Measurements from ENCODE around the gene SYDE2. TPM values are rescaled to one million over a fixed set of nuclear protein-coding genes. Genes with fewer than 3 reads are reported as not detected.
"Not testable (repeated sequence)": the region's sequence is repeated elsewhere in the genome, so short reads cannot be mapped to it uniquely, and the experiment has no call there.

Gene SYDE2, protein sequence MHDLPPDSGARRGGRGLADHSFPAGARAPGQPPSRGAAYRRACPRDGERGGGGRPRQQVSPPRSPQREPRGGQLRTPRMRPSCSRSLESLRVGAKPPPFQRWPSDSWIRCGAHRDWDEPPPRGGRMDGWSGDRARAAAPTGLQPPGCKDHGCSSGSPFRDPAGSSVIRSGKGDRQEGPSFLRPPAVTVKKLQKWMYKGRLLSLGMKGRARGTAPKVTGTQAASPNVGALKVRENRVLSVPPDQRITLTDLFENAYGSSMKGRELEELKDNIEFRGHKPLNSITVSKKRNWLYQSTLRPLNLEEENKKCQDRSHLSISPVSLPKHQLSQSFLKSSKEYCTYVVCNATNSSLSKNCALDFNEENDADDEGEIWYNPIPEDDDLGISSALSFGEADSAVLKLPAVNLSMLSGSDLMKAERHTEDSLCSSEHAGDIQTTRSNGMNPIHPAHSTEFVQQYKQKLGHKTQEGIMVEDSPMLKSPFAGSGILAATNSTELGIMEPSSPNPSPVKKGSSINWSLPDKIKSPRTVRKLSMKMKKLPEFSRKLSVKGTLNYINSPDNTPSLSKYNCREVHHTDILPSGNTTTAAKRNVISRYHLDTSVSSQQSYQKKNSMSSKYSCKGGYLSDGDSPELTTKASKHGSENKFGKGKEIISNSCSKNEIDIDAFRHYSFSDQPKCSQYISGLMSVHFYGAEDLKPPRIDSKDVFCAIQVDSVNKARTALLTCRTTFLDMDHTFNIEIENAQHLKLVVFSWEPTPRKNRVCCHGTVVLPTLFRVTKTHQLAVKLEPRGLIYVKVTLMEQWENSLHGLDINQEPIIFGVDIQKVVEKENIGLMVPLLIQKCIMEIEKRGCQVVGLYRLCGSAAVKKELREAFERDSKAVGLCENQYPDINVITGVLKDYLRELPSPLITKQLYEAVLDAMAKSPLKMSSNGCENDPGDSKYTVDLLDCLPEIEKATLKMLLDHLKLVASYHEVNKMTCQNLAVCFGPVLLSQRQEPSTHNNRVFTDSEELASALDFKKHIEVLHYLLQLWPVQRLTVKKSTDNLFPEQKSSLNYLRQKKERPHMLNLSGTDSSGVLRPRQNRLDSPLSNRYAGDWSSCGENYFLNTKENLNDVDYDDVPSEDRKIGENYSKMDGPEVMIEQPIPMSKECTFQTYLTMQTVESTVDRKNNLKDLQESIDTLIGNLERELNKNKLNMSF
- 19.8 TPM for total RNA-seq

- DNase-seq (ENCODE audit: low spot score): peak; percentile 75
These were observed at the start of gene SYDE2 for GRCh38 chr1:85200463-85201339. Gene SYDE2 (minus strand): TSS chr1:85201016. CDS start chr1:85200996, 20 bp downstream.

- DNase-seq (ENCODE audit: low spot score): not testable (repeated sequence)
These were observed 48.2 kb upstream of the SYDE2 start for GRCh38 chr1:85249042-85249441.

DNA sequence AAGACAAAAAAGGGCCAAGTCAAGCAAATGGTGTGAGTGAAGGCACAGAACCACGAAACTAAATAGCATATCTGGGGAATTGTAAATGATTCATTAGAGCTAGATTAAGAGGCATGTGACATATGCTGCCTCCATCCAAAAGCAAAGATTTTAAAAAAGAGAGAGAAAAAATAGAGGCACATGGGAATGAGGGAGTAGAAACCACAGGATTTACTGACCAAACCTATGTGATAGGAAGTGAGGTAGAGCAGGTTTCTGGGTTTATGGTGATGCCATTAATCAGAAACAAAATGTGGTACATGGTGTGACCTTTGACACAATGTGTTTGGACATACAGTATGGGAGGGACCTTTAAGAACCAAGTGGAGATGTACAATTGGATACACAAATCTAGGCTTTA, 45.1 kb upstream of the SYDE2 start:
- DNase-seq (ENCODE audit: low spot score): no peak

DNA sequence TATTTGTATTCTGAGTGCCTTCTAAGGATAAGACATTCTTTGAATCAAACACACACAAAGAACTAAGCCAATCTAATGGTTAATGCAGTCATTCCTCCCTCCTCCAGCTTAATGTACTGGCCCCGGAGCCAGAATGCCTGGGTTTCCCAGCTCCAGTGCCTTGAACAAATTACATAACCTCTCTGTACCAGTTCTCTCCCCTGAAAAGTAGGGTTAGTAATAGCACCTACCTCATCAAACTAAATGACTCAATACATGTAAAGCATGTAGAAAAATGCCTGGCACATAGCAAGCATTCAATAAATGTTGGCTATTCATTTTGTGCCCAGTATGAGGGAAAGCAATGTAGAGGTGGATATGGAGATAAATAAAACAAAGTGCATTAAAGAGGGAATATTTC, 44.6 kb upstream of the SYDE2 start:
- DNase-seq (ENCODE audit: low spot score): no peak

DNA sequence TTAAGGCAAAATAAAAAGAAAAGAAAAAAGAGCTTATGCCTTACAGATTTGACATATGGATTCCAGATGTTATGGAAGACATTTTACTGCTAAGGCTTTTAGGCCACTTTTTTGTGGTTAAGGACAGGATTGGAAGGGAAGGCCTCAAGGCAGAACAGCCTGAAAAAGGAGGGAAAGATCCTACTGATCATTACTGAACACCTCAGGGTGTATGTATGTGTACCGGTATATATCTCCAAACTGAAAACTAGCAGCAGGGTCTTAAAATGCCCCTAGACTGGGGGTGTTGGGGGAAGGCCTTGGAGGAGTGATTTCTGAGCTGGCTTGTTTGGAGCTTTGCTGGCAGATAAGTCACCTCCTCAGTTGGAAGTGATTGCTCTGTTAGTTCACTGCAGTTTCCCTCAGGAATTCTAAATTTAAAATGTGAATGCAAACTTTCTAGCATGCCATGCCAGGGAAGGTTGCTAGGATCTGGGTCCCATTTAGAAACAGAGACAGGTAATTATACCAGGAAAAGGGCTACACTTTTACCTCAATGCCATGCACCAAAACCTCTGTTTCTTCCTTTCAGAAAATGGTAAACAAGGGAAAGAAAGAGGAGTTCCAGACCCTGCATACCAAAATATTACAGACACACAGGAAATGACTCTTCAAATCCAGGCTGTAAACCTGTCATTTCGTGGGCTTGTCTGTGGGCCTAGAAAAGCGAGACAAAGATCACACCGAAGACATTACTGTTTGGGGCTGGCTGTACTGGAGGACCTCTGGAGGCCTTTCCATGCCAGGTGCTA, 43.6 kb upstream of the SYDE2 start:
- no peak for DNase-seq (ENCODE audit: low spot score)

GRCh38 chr1:85243372-85243771, 42.6 kb upstream of the SYDE2 start:
- no peak for DNase-seq (ENCODE audit: low spot score)

GRCh38 chr1:85240643-85241042, 39.8 kb upstream of the SYDE2 start:
- no peak for DNase-seq (ENCODE audit: low spot score)

GRCh38 chr1:85240174-85240601, 39.4 kb upstream of the SYDE2 start:
- DNase-seq (ENCODE audit: low spot score): no peak

GRCh38 chr1:85237613-85238012, 36.8 kb upstream of the SYDE2 start:
- no peak for DNase-seq (ENCODE audit: low spot score)

DNA sequence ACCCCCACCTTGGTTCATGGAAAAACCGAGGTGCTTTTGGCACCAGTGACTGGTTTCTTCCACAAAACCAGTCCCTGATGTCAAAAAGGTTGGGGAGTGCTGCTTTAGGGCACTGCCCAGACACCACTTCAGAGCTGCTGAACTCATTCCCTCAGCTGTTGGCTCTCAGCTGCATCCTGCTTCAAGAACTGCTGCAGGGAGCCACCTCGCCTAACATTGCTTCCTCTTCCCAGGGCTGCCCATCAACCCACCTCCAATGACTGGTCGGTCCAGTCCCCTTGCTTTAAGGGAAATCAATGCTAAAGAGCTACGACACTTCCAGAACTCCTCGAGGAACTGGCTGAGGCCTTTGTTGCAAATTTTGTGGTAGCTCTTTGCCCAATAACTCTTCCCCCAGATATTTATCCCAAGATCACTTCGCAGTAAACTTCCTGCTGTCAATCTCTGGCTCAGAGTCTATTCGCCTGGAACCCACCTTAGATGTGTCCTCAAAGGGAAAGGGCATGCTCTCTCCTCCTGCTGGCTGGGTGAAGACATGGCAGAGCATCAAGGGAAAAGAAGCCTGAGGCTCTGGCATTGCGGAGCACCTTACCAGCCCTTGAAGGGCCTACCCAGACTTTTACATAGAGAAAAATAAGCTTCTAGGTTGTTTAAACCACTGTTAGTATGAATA, 29.6 kb upstream of the SYDE2 start:
- no peak for DNase-seq (ENCODE audit: low spot score)

GRCh38 chr1:85229574-85230097, 28.8 kb upstream of the SYDE2 start:
- DNase-seq (ENCODE audit: low spot score): no peak

DNA sequence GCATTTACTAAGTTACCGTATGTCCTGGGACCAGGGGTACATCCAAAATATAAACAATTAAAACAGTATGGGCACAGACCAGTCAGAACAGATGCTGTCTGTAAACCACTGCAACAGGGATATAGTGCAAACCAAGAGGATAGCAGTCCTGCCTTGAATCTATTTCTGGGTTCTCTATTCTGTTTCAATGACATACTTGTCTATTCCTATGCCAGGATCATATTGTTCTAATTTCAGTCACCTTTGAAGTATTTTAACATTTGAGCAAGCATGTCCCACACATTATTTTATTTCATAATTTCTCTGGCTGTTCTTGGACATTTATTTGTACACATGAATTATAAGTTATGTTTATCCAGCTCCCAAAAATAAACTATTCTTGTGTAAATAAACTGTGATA, 28.2 kb upstream of the SYDE2 start:
- DNase-seq (ENCODE audit: low spot score): no peak

GRCh38 chr1:85225624-85226380, 25.0 kb upstream of the SYDE2 start:
- no peak for DNase-seq (ENCODE audit: low spot score)

- DNase-seq (ENCODE audit: low spot score): peak; percentile 60
These were observed 24.2 kb upstream of the SYDE2 start for GRCh38 chr1:85224734-85225623.

DNA sequence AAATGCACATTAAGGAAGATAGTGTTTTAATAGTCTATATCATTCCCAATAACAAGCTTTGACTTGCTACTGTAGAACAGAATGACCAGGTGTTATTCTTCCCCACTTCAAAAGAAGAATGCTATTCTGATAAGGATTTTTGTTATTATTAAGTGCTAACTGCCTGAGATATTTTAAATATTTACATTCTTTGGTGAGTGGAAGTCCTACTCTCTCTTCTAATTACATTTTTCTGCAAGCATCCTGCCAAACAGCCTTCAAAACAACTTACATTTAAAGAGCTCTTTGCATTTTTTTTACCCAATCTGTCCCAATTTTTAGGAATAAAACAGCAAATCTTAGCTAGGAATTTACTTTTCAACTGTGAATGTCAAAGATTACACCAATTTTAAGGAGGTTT, 23.5 kb upstream of the SYDE2 start:
- DNase-seq (ENCODE audit: low spot score): no peak

- no peak for DNase-seq (ENCODE audit: low spot score)
These were observed 22.5 kb upstream of the SYDE2 start for GRCh38 chr1:85223334-85223733.

DNA sequence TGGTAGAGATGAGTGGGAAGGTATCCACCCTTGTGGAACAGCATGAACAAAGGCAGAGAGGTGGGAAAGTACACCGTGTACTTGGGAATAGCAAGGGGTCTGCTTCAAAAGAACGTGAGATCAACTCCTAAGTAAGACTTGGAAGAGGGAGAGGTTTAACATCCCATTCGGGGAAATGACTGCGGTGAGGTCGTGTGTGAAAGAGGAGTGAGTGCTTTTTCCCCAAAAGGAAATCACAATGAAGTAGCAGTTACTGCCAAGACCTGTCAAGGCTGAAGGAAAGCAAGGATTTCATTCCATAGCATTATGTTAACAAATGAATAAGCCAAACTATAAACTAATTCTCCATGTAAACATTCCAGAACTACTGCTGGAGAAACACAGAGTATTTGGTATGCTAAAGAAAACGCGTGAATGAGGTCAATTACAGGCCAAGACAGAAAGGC, 20.0 kb upstream of the SYDE2 start:
- DNase-seq (ENCODE audit: low spot score): no peak
